ENCODE measurements around the gene THEM4. TPM values are rescaled to one million over a fixed set of nuclear protein-coding genes. Genes with fewer than 3 reads are reported as not detected.

Gene THEM4
- total RNA-seq, 1 donor from 2014 or later: 15.6 TPM

- TF ChIP-seq CTCF (conservative IDR thresholded peaks at IDR 0.05): no peak
- Mint-ChIP-seq H3K27me3 (peaks cover 10% of the 10 kb centered on the region), H3K4me1 (ENCODE audit: unreplicated experiment) (peaks cover 11% of the 10 kb centered on the region), H3K4me3 (no peak overlapping the region), H3K9me3 (no peaks in the 10 kb centered on the region), H3K36me3 (no peaks in the 10 kb centered on the region), H3K27ac (peak overlapping the region; percentile 3)
- DNase-seq (ENCODE audit: extremely low spot score, unreplicated experiment): no peak
Observed at GRCh38 chr1:151830055-151830454, 79.3 kb downstream of the THEM4 start.

- peak overlapping the region; percentile 3 for H3K27ac Mint-ChIP-seq
Observed at GRCh38 chr1:151829352-151830046, 79.8 kb downstream of the THEM4 start.

GRCh38 chr1:151828921-151829320 is 80.4 kb downstream of the THEM4 start:
- Mint-ChIP-seq H3K27ac (peak overlapping the region; percentile 3), H3K9me3 (no peaks in the 10 kb centered on the region), H3K4me3 (no peak overlapping the region), H3K4me1 (ENCODE audit: unreplicated experiment) (peaks cover 11% of the 10 kb centered on the region), H3K36me3 (no peaks in the 10 kb centered on the region), H3K27me3 (peaks cover 17% of the 10 kb centered on the region)
- no peak for DNase-seq (ENCODE audit: extremely low spot score, unreplicated experiment)
- no peak for TF ChIP-seq CTCF (conservative IDR thresholded peaks at IDR 0.05)

More at GRCh38 chr1:151829352-151830046, 79.8 kb downstream of the THEM4 start:
- Mint-ChIP-seq H3K4me1 (ENCODE audit: unreplicated experiment) (peaks cover 11% of the 10 kb centered on the region), H3K27me3 (peaks cover 13% of the 10 kb centered on the region), H3K36me3 (no peaks in the 10 kb centered on the region), H3K4me3 (peak overlapping the region; percentile 24), H3K9me3 (no peaks in the 10 kb centered on the region)
- DNase-seq (ENCODE audit: extremely low spot score, unreplicated experiment): no peak
- no peak for TF ChIP-seq CTCF (conservative IDR thresholded peaks at IDR 0.05)

- Mint-ChIP-seq H3K4me1 (ENCODE audit: unreplicated experiment) (peaks cover 11% of the 10 kb centered on the region), H3K27ac (no peak overlapping the region), H3K9me3 (no peaks in the 10 kb centered on the region)
Observed at GRCh38 chr1:151827853-151828252, 81.5 kb downstream of the THEM4 start.

GRCh38 chr1:151825751-151826660 is 83.3 kb downstream of the THEM4 start:
- Mint-ChIP-seq H3K27ac (no peak overlapping the region), H3K4me1 (ENCODE audit: unreplicated experiment) (peaks cover 11% of the 10 kb centered on the region), H3K27me3 (peaks cover 27% of the 10 kb centered on the region), H3K36me3 (no peaks in the 10 kb centered on the region), H3K4me3 (no peak overlapping the region), H3K9me3 (no peaks in the 10 kb centered on the region)
- DNase-seq (ENCODE audit: extremely low spot score, unreplicated experiment): no peak
- TF ChIP-seq CTCF (conservative IDR thresholded peaks at IDR 0.05): no peak

More at GRCh38 chr1:151827853-151828252, 81.5 kb downstream of the THEM4 start:
- H3K27me3 Mint-ChIP-seq: peaks cover 24% of the 10 kb centered on the region
- TF ChIP-seq CTCF (conservative IDR thresholded peaks at IDR 0.05): no peak
- H3K4me3 Mint-ChIP-seq: no peak overlapping the region
- DNase-seq (ENCODE audit: extremely low spot score, unreplicated experiment): no peak
- H3K36me3 Mint-ChIP-seq: no peaks in the 10 kb centered on the region
